SK-N-SH treated with all-trans-retinoic acid at 6 μM for 48 hours (cell line): Measurements from ENCODE around the gene MOCS2.

Experiments
- GLIS3 ChIP-seq: fragments of 250-450 bp; sonication (Bioruptor Pico); IDR thresholded peaks from 2 replicates; pipeline ENCODE4 v1.5.0; 2020; ENCODE audit warnings: mild to moderate bottlenecking, moderate library complexity
- OSR1 ChIP-seq: fragments of 250-450 bp; sonication (Bioruptor Pico); IDR thresholded peaks from 2 replicates; pipeline ENCODE4 v1.8.0; 2022; ENCODE audit warnings: moderate library complexity, mild to moderate bottlenecking, inconsistent platforms
- POU6F1 ChIP-seq: fragments of 250-450 bp; sonication (Bioruptor Pico); IDR thresholded peaks from 2 replicates; pipeline ENCODE4 v1.8.0; 2021; ENCODE audit warnings: low read depth, mild to moderate bottlenecking, moderate library complexity, borderline replicate concordance
- RARB ChIP-seq: fragments of 250-450 bp; sonication (Bioruptor Pico); IDR thresholded peaks from 2 replicates; pipeline ENCODE4 v1.8.0; 2021; ENCODE audit warnings: mild to moderate bottlenecking, moderate library complexity
- SNAI2 ChIP-seq: fragments of 250-450 bp; sonication (Bioruptor Pico); IDR thresholded peaks from 2 replicates; pipeline ENCODE4 v1.5.0; 2020; ENCODE audit warnings: mild to moderate bottlenecking, moderate library complexity
- TCF4 ChIP-seq: fragments of 250-450 bp; sonication (Bioruptor Pico); IDR thresholded peaks from 2 replicates; pipeline ENCODE4 v1.8.0; 2021; ENCODE audit warnings: mild to moderate bottlenecking, moderate library complexity, borderline replicate concordance
- TOX ChIP-seq: fragments of 250-450 bp; sonication (Bioruptor Pico); IDR thresholded peaks from 2 replicates; pipeline ENCODE4 v1.8.0; 2021; ENCODE audit warnings: mild to moderate bottlenecking, moderate library complexity, borderline replicate concordance
- ZFP3 ChIP-seq: fragments of 250-450 bp; sonication (Bioruptor Pico); IDR thresholded peaks from 2 replicates; pipeline ENCODE4 v1.5.0; 2020; ENCODE audit warnings: mild to moderate bottlenecking, moderate library complexity
- ZFP30 ChIP-seq: fragments of 450-650 bp; formaldehyde crosslinking; IDR thresholded peaks from 2 replicates; pipeline ENCODE4 v1.5.0; 2022; ENCODE audit warnings: mild to moderate bottlenecking, moderate library complexity
- ZNF565 ChIP-seq: fragments of 450-650 bp; formaldehyde crosslinking; conservative IDR thresholded peaks from 2 replicates; pipeline ENCODE4 v1.5.0; 2020; ENCODE audit warnings: low read depth, mild to moderate bottlenecking, moderate library complexity
- TF ChIP-seq, protein P1 (sequence below): fragments of 250-450 bp; sonication (Bioruptor Pico); IDR thresholded peaks from 2 replicates; pipeline ENCODE4 v1.8.0; 2020; ENCODE audit warnings: mild to moderate bottlenecking, moderate library complexity, borderline replicate concordance
- TF ChIP-seq, protein P2 (sequence below): fragments of 250-450 bp; sonication (Bioruptor Pico); IDR thresholded peaks from 2 replicates; pipeline ENCODE4 v1.5.1; 2021; ENCODE audit warnings: mild to moderate bottlenecking, moderate library complexity
- TF ChIP-seq, protein P3 (sequence below): fragments of 250-450 bp; sonication (Bioruptor Pico); IDR thresholded peaks from 2 replicates; pipeline ENCODE4 v1.5.0; 2020; ENCODE audit warnings: mild to moderate bottlenecking, moderate library complexity

DNA sequence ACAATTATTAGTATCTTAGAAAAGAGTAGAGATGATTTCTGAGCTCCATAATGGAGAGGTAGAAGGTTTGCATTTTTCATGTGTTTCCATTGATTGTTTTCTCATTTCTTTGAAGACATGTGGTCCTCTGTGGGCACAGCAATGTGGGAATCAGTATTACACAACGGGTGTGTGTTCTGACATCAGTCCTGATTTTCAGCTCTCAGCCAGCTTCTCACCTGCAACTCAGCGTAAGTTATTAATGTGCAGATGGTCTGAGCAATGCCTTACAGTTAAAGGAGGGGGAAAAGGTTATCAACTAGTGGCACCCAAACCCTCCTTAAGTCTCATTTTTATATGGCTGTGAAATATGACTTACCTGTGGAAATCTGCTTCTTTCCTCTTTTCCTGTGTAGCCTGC lies 61.3 kb downstream of the MOCS2 start:
- TF ChIP-seq POU6F1 (CRISPR knock-in tag), result no peak
- TF ChIP-seq RARB (CRISPR knock-in tag), result no peak
- TF ChIP-seq TOX (CRISPR knock-in tag), result no peak
- no peak for TF ChIP-seq OSR1 (CRISPR knock-in tag)
- TF ChIP-seq ZNF565 (CRISPR knock-in tag), result no peak
- TF ChIP-seq, protein P1, sequence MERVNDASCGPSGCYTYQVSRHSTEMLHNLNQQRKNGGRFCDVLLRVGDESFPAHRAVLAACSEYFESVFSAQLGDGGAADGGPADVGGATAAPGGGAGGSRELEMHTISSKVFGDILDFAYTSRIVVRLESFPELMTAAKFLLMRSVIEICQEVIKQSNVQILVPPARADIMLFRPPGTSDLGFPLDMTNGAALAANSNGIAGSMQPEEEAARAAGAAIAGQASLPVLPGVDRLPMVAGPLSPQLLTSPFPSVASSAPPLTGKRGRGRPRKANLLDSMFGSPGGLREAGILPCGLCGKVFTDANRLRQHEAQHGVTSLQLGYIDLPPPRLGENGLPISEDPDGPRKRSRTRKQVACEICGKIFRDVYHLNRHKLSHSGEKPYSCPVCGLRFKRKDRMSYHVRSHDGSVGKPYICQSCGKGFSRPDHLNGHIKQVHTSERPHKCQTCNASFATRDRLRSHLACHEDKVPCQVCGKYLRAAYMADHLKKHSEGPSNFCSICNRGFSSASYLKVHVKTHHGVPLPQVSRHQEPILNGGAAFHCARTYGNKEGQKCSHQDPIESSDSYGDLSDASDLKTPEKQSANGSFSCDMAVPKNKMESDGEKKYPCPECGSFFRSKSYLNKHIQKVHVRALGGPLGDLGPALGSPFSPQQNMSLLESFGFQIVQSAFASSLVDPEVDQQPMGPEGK (CRISPR knock-in tag), result no peak
- TF ChIP-seq SNAI2 (CRISPR knock-in tag), result no peak
- TF ChIP-seq TCF4, result no peak
- TF ChIP-seq, protein P2, sequence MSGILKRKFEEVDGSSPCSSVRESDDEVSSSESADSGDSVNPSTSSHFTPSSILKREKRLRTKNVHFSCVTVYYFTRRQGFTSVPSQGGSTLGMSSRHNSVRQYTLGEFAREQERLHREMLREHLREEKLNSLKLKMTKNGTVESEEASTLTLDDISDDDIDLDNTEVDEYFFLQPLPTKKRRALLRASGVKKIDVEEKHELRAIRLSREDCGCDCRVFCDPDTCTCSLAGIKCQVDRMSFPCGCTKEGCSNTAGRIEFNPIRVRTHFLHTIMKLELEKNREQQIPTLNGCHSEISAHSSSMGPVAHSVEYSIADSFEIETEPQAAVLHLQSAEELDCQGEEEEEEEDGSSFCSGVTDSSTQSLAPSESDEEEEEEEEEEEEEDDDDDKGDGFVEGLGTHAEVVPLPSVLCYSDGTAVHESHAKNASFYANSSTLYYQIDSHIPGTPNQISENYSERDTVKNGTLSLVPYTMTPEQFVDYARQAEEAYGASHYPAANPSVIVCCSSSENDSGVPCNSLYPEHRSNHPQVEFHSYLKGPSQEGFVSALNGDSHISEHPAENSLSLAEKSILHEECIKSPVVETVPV (CRISPR knock-in tag), result no peak
- TF ChIP-seq ZFP3, result no peak
- TF ChIP-seq GLIS3 (CRISPR knock-in tag), result no peak
- TF ChIP-seq, protein P3, sequence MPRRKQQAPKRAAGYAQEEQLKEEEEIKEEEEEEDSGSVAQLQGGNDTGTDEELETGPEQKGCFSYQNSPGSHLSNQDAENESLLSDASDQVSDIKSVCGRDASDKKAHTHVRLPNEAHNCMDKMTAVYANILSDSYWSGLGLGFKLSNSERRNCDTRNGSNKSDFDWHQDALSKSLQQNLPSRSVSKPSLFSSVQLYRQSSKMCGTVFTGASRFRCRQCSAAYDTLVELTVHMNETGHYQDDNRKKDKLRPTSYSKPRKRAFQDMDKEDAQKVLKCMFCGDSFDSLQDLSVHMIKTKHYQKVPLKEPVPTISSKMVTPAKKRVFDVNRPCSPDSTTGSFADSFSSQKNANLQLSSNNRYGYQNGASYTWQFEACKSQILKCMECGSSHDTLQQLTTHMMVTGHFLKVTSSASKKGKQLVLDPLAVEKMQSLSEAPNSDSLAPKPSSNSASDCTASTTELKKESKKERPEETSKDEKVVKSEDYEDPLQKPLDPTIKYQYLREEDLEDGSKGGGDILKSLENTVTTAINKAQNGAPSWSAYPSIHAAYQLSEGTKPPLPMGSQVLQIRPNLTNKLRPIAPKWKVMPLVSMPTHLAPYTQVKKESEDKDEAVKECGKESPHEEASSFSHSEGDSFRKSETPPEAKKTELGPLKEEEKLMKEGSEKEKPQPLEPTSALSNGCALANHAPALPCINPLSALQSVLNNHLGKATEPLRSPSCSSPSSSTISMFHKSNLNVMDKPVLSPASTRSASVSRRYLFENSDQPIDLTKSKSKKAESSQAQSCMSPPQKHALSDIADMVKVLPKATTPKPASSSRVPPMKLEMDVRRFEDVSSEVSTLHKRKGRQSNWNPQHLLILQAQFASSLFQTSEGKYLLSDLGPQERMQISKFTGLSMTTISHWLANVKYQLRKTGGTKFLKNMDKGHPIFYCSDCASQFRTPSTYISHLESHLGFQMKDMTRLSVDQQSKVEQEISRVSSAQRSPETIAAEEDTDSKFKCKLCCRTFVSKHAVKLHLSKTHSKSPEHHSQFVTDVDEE (CRISPR knock-in tag), result no peak
- TF ChIP-seq ZFP30, result no peak
